ENCODE measurements around the gene SLC22A4.

Gene SLC22A4

GRCh38 chr5:132293992-132294727, at the start of gene SLC22A4:
TSS of gene SLC22A4 (plus strand) at chr5:132294394. CDS start at chr5:132294617, 223 bp downstream.
- H3K4me3 ChIP-seq (ENCODE audit: low read depth, low read length): peak within 1 kb of the TSS; percentile 61

- no peak overlapping the region for H3K4me3 ChIP-seq (ENCODE audit: low read depth, low read length)
Measured at GRCh38 chr5:132245593-132245992, 48.6 kb upstream of the SLC22A4 start.

GRCh38 chr5:132246806-132247205, 47.4 kb upstream of the SLC22A4 start:
- H3K4me3 ChIP-seq (ENCODE audit: low read depth, low read length): no peak overlapping the region

- H3K4me3 ChIP-seq (ENCODE audit: low read depth, low read length): no peak overlapping the region
Measured at GRCh38 chr5:132250547-132250946, 43.6 kb upstream of the SLC22A4 start.

DNA sequence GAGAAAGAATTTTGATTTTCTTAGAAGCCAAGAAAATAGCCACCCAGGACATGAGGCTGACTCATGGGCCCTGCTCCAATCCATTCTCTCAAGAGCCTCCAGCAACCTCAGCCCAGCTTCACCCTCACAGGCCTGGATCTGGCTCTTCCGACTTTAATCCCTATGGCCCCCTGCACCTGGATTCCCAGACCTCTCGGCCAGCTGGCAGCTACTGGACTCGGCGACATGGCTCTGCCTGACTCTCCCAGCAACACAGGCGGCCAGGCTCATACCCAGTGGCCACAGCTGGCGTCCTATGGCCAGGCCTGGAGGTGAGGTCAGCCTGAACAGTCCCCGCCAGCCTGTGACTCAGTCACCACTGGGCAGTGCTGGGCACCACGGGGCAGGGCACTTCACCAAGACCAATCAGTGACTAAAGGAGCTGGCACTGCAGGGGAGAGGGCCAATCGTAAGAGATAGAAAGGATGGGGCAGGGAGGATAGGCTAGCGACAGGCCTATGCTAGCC, 42.9 kb upstream of the SLC22A4 start:
- H3K4me3 ChIP-seq (ENCODE audit: low read depth, low read length): no peak overlapping the region

DNA sequence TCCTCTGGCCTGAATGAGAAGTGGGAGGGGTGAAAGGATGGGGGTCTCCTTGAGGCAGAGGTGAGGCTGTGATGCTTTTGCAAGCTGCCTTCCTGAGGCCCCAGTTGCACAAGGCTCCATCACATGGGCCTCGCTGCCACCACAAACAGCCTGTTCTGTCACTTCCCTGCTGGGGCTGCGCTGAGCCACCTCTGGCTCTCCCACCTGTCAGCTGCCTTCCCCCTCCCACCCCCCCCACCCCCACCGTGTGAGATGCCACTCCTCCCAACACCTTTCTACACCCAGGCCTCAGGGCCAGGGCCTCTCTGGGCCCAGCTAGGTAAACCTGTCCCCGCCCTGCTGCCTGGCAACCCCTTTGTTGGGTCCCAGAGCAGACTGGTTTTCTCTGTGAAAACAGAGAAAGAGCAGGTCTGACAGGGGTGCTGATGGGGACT, 41.2 kb upstream of the SLC22A4 start:
- no peak overlapping the region for H3K4me3 ChIP-seq (ENCODE audit: low read depth, low read length)

DNA sequence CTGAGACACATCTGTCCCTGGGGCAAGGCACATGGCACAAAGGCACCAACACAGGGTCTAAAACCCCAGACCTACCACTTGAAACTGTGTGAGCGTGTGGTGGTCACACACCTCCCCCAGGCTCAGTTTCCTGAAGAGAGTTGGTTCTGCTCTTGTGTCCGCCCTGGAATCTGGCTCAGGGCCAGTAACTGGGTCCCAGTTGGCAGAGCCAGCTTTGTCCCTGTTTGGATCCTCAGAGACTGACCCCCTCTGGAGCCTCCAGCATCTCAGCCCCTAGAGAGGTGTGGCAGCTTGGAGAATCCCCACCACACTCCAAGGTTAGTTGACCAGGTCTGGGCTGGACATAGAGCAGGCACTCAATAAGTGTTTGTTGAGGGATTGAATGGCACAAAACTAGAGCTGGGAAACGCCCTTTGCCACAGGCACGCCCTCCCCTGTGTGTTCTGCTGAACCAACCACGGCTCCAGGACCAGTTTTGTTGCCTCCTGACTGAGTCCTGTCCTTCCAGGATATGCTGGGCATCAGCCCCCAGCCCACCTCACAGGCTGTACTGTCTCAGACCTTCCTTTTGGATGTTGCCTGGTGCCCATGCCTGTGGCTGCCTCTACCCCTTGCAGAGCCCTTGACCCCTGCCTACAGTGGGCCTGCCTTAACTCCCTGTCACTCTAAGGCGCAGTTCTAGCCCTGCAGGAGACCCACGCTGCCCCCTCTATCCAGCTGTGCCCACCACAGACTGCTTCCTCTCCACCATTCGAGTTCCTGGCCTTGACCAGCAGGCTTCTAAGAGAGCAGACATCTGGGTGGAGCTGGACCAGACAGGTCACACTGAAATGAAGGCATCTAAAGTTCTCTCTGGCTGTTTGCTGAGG, 40.5 kb upstream of the SLC22A4 start:
- no peak overlapping the region for H3K4me3 ChIP-seq (ENCODE audit: low read depth, low read length)

GRCh38 chr5:132254321-132254977, 39.7 kb upstream of the SLC22A4 start:
- H3K4me3 ChIP-seq (ENCODE audit: low read depth, low read length): no peak overlapping the region

GRCh38 chr5:132256086-132256782, 38.0 kb upstream of the SLC22A4 start:
- H3K4me3 ChIP-seq (ENCODE audit: low read depth, low read length): no peak overlapping the region

- H3K4me3 ChIP-seq (ENCODE audit: low read depth, low read length): peak overlapping the region; percentile 41
Measured at GRCh38 chr5:132256783-132257130, 37.4 kb upstream of the SLC22A4 start.

GRCh38 chr5:132257131-132258101, 36.8 kb upstream of the SLC22A4 start, which contains the start of gene PDLIM4:
TSS of gene PDLIM4 (plus strand) at chr5:132257696. CDS start at chr5:132257735, 39 bp downstream.
- peak within 1 kb of the TSS; percentile 41 for H3K4me3 ChIP-seq (ENCODE audit: low read depth, low read length)

DNA sequence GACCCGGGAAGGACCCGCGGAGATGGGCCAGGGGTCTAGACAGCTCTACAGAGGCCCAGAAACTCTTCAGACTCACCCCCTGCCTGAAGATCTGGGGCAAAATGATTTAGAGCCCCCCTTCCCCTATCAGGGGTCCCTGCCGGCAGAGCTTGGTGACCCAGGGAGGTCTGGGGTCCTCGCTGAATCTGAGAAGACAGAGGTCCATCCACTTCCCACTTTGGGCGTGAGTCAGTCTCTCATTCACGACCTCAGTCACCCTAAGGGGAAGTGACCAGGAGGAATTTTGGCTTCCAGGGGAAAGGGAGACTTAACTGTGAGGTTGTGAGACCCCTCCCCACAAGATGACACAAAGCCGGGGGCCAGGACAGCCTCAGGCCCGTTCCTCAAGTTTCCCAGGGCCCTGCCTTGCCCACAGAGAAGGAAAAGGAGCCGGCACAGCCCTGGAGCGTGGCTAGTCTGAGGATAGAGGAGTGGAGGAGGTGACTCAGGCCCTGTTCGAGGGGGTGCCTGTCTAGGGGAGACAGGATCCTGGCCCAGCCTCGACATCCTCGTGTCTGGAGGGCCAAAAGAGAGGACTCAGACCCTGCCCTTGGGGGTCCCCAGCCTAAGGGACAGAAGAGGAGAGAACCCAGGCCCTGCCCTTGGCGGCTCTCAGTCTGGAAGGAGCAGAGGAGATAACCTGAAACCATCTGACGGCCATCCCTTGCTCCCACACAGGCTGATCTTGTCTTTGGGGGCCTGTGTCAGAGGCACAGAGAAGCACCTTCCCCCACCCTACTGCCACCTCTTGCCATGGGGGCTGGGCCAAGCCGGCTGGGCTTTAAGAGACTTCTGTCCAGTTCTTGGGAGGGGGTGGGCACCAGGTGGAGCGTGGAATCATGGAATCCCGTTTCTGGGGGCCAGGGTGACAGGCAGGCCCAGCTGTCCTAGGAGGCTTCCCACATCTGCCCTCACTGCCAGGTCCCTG, 35.8 kb upstream of the SLC22A4 start:
- H3K4me3 ChIP-seq (ENCODE audit: low read depth, low read length): no peak overlapping the region

GRCh38 chr5:132259069-132259851, 34.9 kb upstream of the SLC22A4 start:
- H3K4me3 ChIP-seq (ENCODE audit: low read depth, low read length): no peak overlapping the region

GRCh38 chr5:132260051-132260450, 34.1 kb upstream of the SLC22A4 start:
- H3K4me3 ChIP-seq (ENCODE audit: low read depth, low read length): no peak overlapping the region

GRCh38 chr5:132260714-132261551, 33.3 kb upstream of the SLC22A4 start:
- no peak overlapping the region for H3K4me3 ChIP-seq (ENCODE audit: low read depth, low read length)
